Upper lobe of left lung (tissue), 6 donors: Measurements from ENCODE around the gene SYVN1. TPM values are rescaled to one million over a fixed set of nuclear protein-coding genes. Genes with fewer than 3 reads are reported as not detected.

Experiments used
- ATAC-seq, 2 donors: fragments of 200-7000 bp; cut with Tn5 transposase; one replicate each; pipeline ENCODE4 v1.9.1; 2022; ENCODE audit warnings: mild to moderate bottlenecking in 2 of 2, moderate library complexity in 2 of 2; ENCODE audit not compliant: low FRiP score in 2 of 2
- DNase-seq, 2 donors: peaks; one replicate each; pipeline ENCODE4 v3.0.0-alpha.2; 2019 to 2020
- H3K27ac ChIP-seq, 4 donors: fragments of 200-600 bp; sonication (generic); one replicate each; pipeline ENCODE4 v1.5.1; 2016 to 2019
- H3K27me3 ChIP-seq, 4 donors: fragments of 200-600 bp; sonication (generic); one replicate each; pipeline ENCODE4 v1.5.1; 2017 to 2019
- H3K36me3 ChIP-seq, 4 donors: fragments of 200-600 bp; sonication (generic); one replicate each; pipeline ENCODE4 v1.5.1; 2016 to 2019
- H3K4me1 ChIP-seq, 4 donors: fragments of 200-600 bp; sonication (generic); one replicate each; pipeline ENCODE4 v1.5.1; 2018 to 2019
- H3K4me3 ChIP-seq, 4 donors: fragments of 200-600 bp; sonication (generic); one replicate each; pipeline ENCODE4 v1.5.1; 2017 to 2019; ENCODE audit warnings: mild to moderate bottlenecking in 2 of 4, moderate library complexity in 1 of 4
- H3K9me3 ChIP-seq, 4 donors: fragments of 200-600 bp; sonication (generic); one replicate each; pipeline ENCODE4 v1.5.1; 2018 to 2019
- CTCF ChIP-seq, 6 experiments: fragments of 450-650 bp in 4 of 6; fragments of 200-600 bp in 2 of 6; sonication (generic) in 2 of 6; IDR thresholded peaks; one replicate each; pipeline ENCODE4 v1.5.1; 2016 to 2019; ENCODE audit warnings: antibody characterized with exemption in 6 of 6
- EP300 ChIP-seq, 4 donors: sonication (generic); formaldehyde crosslinking; IDR thresholded peaks; one replicate each; pipeline ENCODE4 v1.5.1; 2017; ENCODE audit warnings: antibody characterized with exemption in 4 of 4, control low read depth in 2 of 4
- POLR2A ChIP-seq, 4 donors: fragments of 450-650 bp; IDR thresholded peaks; one replicate each; pipeline ENCODE4 v1.5.1; 2016 to 2017; ENCODE audit warnings: antibody characterized with exemption in 4 of 4, mild to moderate bottlenecking in 2 of 4
- POLR2AphosphoS5 ChIP-seq, 2 donors: sonication (generic); formaldehyde crosslinking; IDR thresholded peaks; one replicate each; pipeline ENCODE4 v1.5.1; 2017; ENCODE audit warnings: antibody characterized with exemption in 2 of 2
- WGBS, 2 donors: methylation state at CpG; one replicate each; pipeline ENCODE4 v1.1.5; 2017 to 2018; 5-methylcytosine and 5-hydroxymethylcytosine counted together
- total RNA-seq, 6 donors: library from RNA; depleted of rRNA in 4 of 6; stranded (reverse); fragments of >200 nt in 4 of 6; gene quantifications; one replicate each; pipeline versions ENCODE4 v1.1.0 to v1.2.1, GENCODE V29; 2016 to 2021
- donor health status: DM: no; HTN: no; CAD: no; lungs with moderate emphysema.
- donor health status: DM: no; HTN: yes; CAD: no; lungs with severe emphysema.

SYVN1 gene
- total RNA-seq, 6 donors from 2014 or later = 31.1 to 70.6 (median 50.0) TPM

GRCh38 chr11:65128182-65129145 is 5.9 kb downstream of the SYVN1 start:
- H3K27me3 ChIP-seq = no peaks in the 10 kb centered on the region
- H3K27ac ChIP-seq = no peak overlapping the region
- ATAC-seq = no peak
- no peak for DNase-seq
- TF ChIP-seq POLR2AphosphoS5 (IDR thresholded peaks at IDR 0.05) (no peak), POLR2A (IDR thresholded peaks at IDR 0.05) (no peak), CTCF (IDR thresholded peaks at IDR 0.05) (no peak), EP300 (IDR thresholded peaks at IDR 0.05) (no peak)
- 90 to 92% methylated on average over 9 to 15 of the region's 15 CpGs for WGBS, 2 donors
- no peaks in the 10 kb centered on the region for H3K9me3 ChIP-seq
- no peak overlapping the region for H3K4me3 ChIP-seq
- H3K36me3 ChIP-seq = peaks cover 45 to 89% (median 83%) of the 10 kb centered on the region in 4 donors
- H3K4me1 ChIP-seq = peaks cover 13 to 16% (median 14%) of the 10 kb centered on the region in 4 donors

GRCh38 chr11:65127473-65128181 is 6.7 kb downstream of the SYVN1 start:
- no peak overlapping the region for H3K27ac ChIP-seq
- peaks cover 11 to 15% (median 13%) of the 10 kb centered on the region in 4 donors for H3K4me1 ChIP-seq
- peaks cover 45 to 87% (median 81%) of the 10 kb centered on the region in 4 donors for H3K36me3 ChIP-seq
- no peak for TF ChIP-seq POLR2A (IDR thresholded peaks at IDR 0.05)
- TF ChIP-seq POLR2AphosphoS5 (IDR thresholded peaks at IDR 0.05) = no peak
- TF ChIP-seq EP300 (IDR thresholded peaks at IDR 0.05) = no peak
- TF ChIP-seq CTCF (IDR thresholded peaks at IDR 0.05) = no peak
- 82 to 86% methylated on average over 9 to 12 of the region's 12 CpGs for WGBS, 2 donors
- no peaks in the 10 kb centered on the region for H3K9me3 ChIP-seq
- no peak overlapping the region for H3K4me3 ChIP-seq
- H3K27me3 ChIP-seq = no peaks in the 10 kb centered on the region
- ATAC-seq = no peak
- DNase-seq = no peak

- no peak for ATAC-seq
- Histone ChIP-seq H3K27me3 (no peaks in the 10 kb centered on the region), H3K4me1 (peaks cover 6 to 10% (median 8%) of the 10 kb centered on the region in 4 donors), H3K9me3 (no peaks in the 10 kb centered on the region), H3K4me3 (no peak overlapping the region), H3K36me3 (peaks cover 45 to 78% (median 73%) of the 10 kb centered on the region in 4 donors), H3K27ac (no peak overlapping the region)
- 85 to 92% methylated on average over 2 to 6 of the region's 6 CpGs for WGBS, 2 donors
- TF ChIP-seq EP300 (IDR thresholded peaks at IDR 0.05) = no peak
- TF ChIP-seq POLR2A (IDR thresholded peaks at IDR 0.05) = no peak
- TF ChIP-seq CTCF (IDR thresholded peaks at IDR 0.05) = no peak
- TF ChIP-seq POLR2AphosphoS5 (IDR thresholded peaks at IDR 0.05) = no peak
- DNase-seq = no peak
Measured at GRCh38 chr11:65126624-65127274, 7.6 kb downstream of the SYVN1 start.

GRCh38 chr11:65125197-65126056 is 8.9 kb downstream of the SYVN1 start:
- ATAC-seq (no peak), DNase-seq (no peak)
- TF ChIP-seq CTCF (IDR thresholded peaks at IDR 0.05) (no peak), POLR2A (IDR thresholded peaks at IDR 0.05) (no peak), EP300 (IDR thresholded peaks at IDR 0.05) (no peak), POLR2AphosphoS5 (IDR thresholded peaks at IDR 0.05) (no peak)
- Histone ChIP-seq H3K4me1 (peaks cover 17 to 21% (median 18%) of the 10 kb centered on the region in 4 donors), H3K9me3 (no peaks in the 10 kb centered on the region), H3K36me3 (peaks cover 38 to 72% (median 68%) of the 10 kb centered on the region in 4 donors), H3K27ac (no peak overlapping the region), H3K27me3 (no peaks in the 10 kb centered on the region), H3K4me3 (no peak overlapping the region)
- WGBS, 2 donors = 89 to 90% methylated on average over 10 to 12 of the region's 12 CpGs
